ENCODE results near the gene MMP25.

DNA sequence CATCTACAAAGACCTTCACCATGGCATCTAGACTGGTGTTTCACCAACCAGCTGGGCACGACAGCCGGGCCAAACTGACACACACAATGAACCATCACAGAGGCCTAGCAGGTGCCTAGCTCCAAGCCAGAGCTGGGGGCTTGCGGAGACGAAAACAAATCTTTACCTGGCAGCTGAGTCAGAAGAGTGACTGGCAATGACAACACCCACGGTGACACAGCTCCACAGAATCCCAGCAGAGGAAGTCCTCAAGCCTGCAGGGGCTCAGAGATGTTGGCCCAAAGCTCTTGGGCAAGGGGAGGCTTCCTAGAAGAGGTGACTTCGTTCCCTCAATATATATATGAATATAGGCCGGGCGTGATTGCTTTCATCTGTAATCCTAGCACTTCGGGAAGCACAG is 5.1 kb downstream of the MMP25 start:
- TF ChIP-seq EZH2 (IDR thresholded peaks at IDR 0.05; ENCODE audit: borderline replicate concordance, insufficient read depth, low read depth, low read length, poor library complexity, severe bottlenecking) = no peak
- no peak for TF ChIP-seq CTCF (IDR thresholded peaks at IDR 0.05)
